Epidermal melanocyte (primary cell): ENCODE results near the gene PLXDC2.

Source experiments
- DNase-seq: peaks from one replicate; pipeline ENCODE4 v3.0.0; 2011; ENCODE audit warnings: low spot score; ENCODE audit not compliant: insufficient read length

Gene PLXDC2

DNA sequence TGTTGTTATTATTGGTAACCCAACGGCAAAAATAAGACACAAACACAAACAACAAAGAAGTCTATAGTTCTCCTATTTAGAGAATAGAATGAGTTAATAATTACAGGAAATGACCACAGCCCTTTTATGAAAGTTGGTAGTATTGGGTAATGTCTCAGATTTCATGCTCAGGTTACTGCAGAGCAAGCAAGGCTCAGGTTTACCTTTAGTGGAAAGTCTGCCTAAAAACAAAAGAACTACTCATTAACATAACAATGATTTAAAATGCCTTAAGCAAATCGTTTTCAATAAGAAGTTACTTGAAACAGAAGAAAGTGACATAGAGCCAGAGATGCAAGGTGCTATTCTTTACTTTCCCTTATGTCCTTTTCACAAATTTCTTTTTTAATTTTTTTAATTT lies 441.2 kb downstream of the PLXDC2 start:
- no peak for DNase-seq

DNA sequence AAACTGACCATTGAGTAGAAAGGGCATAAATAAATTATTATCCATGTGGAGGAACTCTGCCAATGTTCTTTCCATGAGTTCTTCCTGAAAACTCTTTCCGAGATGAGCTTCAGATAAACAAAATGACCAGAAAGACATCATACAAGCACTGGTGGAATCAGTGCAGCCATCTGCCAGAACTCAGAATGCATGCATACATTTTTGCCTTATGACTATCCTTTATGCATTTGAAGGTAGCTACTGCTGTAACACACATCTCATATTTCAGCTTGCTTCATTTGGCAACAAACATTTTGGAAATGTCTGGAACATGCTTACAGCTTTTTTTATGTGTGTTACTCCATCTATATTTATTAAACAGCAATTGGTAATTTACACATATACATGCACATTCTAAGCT lies 448.9 kb downstream of the PLXDC2 start:
- DNase-seq = no peak

DNA sequence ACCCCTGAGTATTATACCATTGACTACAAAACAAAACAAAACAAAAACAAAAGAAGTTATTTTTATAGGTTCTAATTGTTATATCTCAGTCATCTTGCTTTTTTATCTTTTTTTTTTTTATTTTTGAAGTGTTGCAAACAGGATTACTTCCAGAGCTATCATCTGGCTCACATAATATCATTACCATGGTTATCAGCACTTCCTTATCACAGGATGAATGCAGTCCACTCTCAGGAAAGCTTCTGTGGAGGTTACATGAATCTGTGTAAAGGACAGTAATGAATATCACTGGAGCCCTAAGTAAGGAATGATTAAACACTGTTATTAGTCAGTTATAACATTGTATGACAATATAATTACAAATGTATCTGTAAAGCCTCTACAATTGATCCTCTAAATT lies 451.5 kb downstream of the PLXDC2 start:
- DNase-seq = no peak

DNA sequence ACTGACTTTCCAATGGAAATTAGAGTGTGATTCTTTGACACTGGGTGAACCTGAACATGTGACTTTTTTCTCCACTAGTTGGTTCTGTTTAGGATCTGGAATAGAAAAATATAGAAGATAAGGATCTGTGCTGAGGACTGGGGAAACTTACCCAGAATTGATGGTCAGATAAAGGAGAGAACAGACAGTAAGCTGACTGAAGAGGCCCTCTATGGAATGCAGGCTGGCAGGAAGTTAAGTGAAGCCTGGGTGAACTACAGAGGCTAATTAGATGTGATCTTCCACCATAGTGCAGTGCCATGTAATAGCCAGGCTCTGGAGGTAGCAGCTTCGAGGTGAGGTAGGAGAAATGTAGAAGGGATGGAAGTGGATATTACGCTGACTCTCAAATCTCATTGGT lies 455.3 kb downstream of the PLXDC2 start:
- no peak for DNase-seq

DNA sequence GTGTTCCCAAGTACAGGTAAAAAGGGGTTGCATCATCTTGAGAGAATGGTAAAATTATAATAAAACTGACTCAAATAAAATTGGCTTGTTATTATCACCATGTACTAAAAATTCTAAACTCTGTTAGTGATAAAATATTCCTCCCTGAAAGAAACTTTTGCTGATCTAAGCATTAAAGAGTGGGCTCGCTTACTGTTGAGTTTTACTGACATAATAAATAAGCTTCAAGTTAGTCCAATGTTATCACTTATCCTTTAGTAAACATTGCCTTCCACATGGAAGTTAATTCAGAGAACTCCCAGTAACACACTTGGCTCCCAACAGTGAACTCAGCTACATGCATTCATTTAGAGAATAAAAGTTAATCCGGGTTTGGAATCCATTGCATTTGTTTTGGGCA lies 456.4 kb downstream of the PLXDC2 start:
- DNase-seq = no peak

DNA sequence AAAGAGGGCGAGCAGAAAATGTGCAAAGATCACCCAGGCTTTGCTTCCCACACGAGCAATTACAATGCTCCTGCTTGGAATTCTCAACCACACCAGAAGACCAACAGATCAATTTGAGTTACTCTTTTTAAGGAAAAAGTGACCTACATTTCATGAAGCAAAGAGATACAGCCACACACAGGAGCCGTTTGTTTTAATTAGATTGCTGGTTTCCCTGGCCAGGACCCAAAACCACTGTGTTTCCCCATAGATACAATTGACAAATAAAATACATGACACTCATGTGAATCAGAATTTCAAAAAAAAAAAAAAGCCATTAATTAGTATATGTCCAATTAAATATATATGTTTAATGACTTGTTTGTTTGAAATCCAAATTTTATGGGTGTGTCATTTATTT lies 458.3 kb downstream of the PLXDC2 start:
- no peak for DNase-seq

DNA sequence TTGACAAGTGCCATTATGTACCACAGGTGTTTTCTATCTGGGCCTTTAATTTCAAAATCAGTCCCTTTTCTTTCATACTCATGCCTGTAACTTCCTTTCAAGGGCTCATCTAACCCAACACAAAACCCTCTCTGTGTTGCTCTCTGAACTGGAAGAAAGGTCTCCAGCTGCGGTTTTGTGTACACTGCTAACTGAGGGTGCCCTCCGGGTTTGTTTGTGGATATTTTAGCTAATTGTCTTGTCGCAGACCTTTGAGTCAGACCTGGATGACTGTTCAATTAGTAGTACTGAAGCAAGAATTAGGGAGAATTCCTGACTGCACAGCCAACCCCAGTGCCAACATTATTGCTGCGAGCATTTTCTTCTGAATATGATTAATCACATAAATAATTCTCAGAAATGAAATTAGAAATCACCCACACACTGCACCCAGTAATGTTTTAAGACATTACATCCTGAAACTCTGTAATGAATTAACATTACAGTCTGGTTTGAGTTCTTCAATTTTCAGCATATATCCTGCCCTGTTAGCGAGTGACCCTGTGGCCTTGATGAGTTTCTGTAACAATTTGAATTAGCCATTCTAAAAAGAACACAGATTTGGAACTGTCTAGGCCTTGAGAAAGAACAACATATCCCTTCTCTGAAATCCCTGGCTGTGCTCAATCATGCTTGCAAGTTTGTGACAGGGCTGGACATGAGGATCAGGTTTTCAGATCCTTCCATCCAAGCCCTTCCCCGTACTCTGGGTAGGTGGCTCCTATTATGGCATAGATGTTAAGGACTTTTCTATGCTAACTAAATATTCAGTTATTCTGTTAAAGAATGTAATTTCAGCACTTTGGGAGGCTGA lies 460.1 kb downstream of the PLXDC2 start:
- DNase-seq = no peak

DNA sequence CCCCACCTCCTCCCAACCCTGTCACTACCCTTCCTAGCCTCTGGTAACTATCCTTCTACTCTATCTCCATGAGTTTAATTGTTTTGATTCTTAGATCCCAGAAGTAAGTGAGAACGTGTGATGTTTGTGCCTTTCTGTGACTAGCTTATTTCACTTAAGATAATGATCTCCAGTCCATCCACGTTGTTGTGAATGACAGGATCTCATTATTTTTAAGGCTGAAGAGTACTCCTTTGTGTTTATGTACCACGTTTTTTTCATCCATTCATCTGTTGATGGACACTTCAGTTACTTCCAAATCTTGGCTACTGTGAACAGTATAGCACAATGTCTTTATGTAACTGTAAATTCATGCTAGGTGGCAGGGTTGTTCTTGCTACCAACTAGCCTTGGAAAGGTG lies 461.6 kb downstream of the PLXDC2 start:
- no peak for DNase-seq

DNA sequence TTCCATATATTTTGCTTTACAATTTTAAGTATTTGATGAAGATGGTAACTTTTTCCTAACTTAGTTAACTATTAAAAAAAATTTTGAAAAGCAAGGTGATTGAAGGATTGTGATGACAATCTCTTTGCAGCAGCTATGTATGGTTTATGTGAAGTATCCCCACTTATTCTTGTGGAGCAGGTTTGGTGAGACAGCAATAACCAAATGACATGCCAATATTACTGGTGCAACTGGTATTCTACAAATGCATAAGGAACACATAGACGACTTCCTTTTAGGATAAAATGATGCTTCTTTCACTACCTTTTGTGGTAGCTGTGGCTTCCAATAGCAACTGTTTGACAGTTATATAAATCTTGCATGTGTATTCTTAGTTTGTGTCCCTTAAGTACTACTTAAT lies 465.3 kb downstream of the PLXDC2 start:
- no peak for DNase-seq

DNA sequence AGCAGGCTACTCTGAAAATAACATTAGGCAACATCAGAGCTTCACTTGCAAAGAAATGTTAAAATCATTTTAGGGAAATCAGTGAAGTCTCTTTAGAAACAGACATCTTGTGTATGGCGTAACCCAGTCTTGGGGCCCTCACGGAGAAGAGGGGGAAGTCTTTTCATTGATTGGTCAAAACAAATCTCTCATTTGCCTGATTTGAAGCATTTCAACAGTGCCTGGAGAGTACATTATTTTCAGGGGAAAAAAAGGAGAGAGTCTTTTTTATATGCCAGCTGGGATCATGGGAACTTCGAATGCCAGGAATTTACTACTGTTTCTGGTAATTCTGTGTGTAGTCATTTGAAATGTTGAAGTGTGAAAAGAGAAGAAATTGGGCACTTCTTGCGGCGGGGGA lies 471.4 kb downstream of the PLXDC2 start:
- no peak for DNase-seq

DNA sequence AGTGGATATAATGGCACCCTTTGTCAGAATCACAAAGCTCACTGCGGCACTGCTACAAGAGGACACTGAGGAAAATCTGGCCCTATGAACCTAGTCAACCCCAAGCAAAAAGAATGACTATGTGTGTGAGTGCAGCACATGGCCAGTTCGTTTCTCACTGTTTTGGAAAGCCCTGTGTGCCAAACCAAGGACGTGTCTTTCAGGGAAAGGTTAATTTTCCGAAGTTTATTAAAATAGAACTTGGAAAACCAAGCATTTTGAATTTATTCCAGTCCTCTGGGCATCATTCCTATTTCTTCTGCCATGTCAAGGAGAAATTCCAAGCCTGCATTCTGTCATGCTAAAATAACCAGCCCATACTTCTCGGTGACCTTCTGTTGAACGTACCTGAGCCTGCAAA lies 471.8 kb downstream of the PLXDC2 start:
- DNase-seq = no peak

DNA sequence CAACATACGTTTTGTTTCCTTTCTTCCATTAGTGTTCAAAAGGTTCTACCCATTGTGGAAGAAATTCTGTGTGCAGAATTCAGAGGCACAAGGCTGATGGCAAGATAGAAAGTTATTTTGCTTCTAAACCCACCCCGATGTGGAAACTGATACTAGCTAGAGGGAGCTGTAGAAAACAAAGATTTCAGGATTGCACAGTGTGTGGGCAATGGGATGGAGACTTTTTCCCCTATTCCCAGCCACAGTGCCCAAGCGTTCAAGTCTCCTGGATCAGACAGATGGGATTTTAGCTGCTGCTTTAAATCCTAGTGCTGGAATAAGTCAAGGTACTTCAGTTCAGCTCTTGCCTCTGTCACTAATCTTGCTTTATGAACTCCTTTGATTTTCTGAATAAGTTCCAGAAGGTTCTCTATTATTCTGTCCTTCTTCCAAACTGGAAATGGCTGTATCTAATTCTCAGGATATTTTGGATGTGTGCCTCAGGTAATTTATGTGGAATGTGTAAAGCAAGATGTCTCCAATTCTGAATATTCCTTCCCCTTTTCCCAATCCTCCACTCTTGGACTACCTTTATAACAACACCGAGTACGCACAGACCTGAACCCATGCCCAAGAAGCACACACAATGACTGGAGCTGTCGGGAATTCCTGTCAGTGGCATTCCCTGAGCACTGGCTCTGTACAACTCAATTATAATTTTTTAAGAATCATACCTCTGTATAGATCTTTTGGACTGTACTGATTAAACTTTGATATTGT lies 473.0 kb downstream of the PLXDC2 start:
- no peak for DNase-seq

DNA sequence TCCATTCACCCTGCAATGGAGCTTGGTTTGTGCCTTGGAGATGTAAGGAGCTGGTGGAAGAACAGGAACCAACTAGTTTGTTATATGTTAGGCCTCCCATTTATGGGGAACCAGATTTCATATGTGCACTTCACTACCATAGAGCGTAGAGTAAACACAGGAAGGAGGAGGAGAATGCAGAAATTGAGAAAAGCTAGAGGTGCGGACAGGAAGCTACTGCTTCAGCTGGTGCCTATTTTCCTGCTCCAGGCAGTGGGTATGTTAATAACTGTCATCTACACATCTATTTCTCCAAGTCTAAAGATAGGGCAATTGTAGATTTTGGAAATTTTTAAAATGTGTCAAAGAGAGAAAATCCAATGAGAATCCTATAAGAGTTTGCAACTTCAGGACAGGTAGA lies 482.2 kb downstream of the PLXDC2 start:
- no peak for DNase-seq

DNA sequence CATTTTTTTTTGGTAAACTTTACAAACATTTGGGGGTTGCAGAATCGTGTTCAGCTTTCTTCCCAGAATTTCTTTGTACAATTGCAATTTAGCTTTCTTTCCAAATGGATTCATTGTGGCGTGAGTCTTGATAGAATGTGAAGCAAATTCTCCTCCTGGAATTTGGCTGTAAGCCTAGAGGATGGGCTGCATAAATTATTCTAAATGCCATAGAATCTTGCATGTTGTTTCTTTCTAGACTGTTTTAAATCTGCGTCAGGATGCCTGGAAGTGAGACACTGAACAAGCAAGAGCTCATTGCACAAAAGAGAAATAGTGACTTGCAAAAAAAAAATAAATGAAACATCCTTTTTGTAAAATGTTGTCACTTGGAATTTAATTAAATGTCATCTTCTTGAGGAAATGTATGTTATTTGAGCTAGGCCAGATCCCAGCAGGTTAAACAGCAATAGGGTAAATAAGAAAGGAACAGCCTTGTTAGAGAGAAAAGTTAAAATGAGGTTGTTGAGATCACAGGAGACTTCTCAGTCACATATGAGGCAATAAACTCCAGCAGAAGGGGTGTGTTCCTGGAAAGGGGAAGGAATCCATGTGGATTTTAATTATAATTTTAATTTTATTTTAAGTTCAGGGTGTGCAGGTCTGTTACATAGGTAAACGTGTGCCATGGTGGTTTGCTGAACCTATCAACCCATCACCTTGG lies 483.0 kb downstream of the PLXDC2 start:
- DNase-seq = no peak

DNA sequence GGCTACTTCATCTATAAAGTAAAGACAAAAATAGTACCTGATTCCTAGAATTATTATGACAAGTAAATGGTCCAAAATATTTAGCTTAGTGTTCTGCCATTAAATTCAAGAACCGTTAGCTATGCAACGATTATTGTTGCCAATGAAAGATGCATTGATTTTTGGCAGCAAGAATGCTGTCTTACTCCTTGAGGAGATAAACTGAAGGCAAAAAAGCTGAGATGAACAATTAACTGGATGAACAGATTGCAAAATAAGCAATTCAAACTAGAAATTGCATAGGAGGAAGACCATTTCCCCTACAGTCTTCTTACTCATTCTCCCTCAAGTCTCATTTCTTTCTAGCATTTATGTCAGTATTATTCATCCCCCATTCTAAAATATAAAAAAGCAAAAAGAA lies 484.5 kb downstream of the PLXDC2 start:
- no peak for DNase-seq

DNA sequence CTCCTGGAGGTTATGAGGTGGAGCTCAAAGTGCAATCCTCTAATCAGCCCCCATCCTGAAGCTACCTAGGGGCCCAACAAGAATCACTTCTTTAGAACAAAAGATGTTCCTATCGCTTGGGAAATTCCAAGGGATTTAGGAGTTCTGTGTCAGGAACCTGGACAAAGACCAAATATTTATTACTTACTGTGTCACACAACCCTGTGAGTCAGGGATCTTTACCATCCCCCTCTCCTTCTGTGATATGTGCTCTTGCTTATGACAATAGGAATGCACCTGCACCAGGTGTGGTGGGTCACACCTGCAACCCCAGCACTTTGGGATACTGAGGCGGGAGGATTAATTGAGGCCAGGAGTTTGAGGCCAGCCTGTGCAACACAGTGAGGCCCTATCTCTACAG lies 485.8 kb downstream of the PLXDC2 start:
- no peak for DNase-seq

DNA sequence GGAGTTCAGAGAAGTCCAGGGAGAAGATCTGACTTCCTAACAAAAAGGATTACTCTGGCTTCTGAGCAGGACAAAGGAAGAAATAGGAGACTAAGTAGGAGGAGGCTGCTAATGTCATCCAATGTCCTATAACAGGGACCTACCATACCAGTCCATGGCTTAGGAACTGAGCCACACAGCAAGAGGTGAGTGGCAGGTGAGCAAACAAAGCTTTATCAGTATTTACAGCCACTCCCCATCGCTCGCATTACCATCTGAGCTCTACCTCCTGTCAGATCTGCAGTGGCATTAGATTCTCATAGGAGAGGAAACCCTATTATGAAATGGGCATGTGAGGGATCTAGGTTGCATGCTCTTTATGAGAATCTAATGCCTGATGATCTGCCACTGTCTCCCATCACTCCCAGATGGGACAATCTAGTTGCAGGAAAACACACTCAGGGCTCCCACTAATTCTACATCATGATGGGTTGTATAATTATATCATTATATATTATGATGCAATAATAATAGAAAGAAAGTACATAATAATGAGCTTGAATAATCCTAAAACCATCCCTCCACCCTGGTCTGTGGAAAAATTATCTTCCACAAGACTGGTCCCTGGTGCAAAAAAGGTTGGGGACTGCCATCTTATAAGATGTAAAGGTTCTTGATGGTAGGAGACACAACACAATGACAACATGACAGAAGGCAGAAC lies 487.4 kb downstream of the PLXDC2 start:
- no peak for DNase-seq

DNA sequence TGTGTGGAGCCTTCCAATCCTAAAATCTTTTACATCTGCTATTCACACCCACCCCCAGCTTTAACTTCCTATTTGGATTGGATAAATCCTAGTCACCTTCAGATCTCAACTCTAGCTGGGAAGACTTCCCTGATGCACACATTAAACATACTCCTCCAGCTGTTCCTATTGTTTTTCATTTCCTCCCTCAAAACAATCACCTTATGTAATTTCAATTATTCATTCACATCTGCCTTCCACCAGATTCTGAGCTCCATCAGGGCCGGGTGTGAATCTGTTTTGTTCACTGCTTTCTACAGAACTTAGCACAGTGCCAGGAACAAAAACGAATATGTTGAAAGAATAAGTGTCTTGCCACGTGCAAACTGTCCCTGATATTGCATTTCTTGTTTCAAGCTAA lies 497.4 kb downstream of the PLXDC2 start:
- DNase-seq = no peak

DNA sequence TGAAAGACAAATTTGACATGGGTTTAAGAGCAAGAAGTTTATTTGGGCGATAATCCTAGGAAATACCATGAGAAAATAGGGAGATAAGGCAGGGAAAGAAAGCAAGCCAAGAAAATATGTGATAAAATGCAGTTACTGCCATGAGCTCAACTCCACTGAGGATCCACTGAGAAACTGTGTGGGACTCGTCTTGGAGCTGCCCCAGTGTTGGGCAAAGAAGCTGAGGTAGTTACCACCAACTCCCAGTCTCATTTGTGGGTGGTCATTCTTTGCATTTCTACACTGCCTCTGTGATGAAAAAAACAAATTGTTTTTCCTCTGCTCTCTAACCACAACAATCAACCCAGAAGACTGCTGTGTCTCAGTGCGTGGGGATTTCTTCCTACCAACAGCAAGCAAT lies 498.2 kb downstream of the PLXDC2 start:
- no peak for DNase-seq

DNA sequence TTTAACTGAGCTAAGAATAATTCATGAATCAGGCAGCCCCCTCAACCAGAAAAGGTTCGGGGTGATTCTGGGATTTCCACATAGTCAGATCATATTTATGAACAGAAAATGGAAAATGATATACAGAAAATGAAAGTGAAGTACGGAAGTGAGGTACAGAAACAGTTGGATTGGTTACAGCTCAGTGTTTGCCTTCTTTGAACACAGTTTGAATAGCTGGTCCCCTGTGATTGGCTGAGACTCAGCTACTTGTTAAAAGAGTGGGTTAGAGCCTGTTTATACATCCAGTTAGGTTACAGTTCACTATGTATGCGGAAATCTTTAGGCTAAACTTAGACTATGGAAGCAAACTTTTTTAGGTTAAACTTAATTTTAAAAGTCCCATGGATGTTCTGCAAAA lies 511.7 kb downstream of the PLXDC2 start:
- DNase-seq = no peak

DNA sequence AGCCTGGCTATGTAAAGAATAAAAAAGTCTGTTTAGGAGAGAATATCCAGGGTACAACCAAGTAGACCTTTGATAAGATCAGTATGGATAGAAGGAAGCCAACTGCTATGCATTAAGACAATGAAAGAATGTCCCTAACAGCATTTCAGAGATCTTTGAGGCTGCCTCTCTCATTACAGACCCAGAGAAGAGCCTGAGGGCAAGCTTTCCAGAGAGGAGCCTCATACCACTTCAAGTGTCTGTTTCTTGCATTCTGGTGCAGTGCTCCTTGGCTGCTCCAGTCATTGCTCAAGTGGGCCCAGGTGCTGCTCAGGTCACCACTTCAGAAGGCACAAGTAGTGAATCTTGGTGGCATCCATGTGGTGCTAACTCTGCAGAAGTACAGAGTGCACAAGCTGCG lies 514.0 kb downstream of the PLXDC2 start:
- DNase-seq = no peak

DNA sequence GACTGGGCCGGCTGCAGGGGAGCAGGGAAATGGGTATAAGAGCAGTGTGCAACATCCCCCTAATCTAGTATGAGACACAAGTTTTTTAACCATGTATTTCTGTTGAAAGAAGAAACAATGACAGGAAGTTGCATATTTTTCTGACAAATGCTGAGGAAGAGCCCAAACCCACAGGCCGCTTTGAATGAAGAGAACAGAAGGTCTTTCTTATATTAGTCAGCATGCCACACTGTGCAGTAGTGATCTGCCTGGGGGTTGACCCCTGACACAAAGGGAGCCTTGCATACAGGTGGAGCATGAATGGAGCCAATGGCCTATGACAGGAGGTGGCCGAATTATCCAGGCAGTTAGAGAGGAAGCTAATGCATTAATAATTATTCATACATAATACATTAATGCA lies 518.3 kb downstream of the PLXDC2 start:
- no peak for DNase-seq
